ENCODE measurements around the gene DISC1. TPM values are rescaled to one million over a fixed set of nuclear protein-coding genes. Genes with fewer than 3 reads are reported as not detected.
"Not testable (repeated sequence)": the region's sequence is repeated elsewhere in the genome, so short reads cannot be mapped to it uniquely, and the experiment has no call there.

DISC1 gene
- total RNA-seq, 2 donors from 2014 or later = 8.0 to 9.4 TPM

- H3K9ac ChIP-seq (ENCODE audit: extremely low read depth, low read length, poor library complexity, severe bottlenecking) = no peak overlapping the region
- peaks cover 52% of the 10 kb centered on the region for H3K27me3 Mint-ChIP-seq (ENCODE audit: insufficient read depth)
- peaks cover 4% of the 10 kb centered on the region for H3K9me3 ChIP-seq (ENCODE audit: control insufficient read depth, low read length)
- H3K27ac ChIP-seq (ENCODE audit: low read depth, low read length) = no peak overlapping the region
- no peak overlapping the region for H3K27ac Mint-ChIP-seq
- H3K4me1 Mint-ChIP-seq = peaks cover 20% of the 10 kb centered on the region
- H3K36me3 Mint-ChIP-seq (ENCODE audit: low read depth) = peaks cover 3% of the 10 kb centered on the region
- peaks cover 29% of the 10 kb centered on the region for H3K27me3 ChIP-seq (ENCODE audit: control insufficient read depth, insufficient read depth, low read length, poor library complexity, severe bottlenecking)
- WGBS, 2 experiments (ENCODE audit: insufficient coverage in 1 of 2, insufficient read length in 1 of 2) = 94 to 96% methylated on average over 2 to 3 of the region's 3 CpGs
- no peak for TF ChIP-seq CTCF (conservative IDR thresholded peaks at IDR 0.05)
- H3K4me1 ChIP-seq (ENCODE audit: control insufficient read depth, insufficient read depth, low read length) = peaks cover 3% of the 10 kb centered on the region
- no peaks in the 10 kb centered on the region for H3K36me3 ChIP-seq (ENCODE audit: control insufficient read depth, insufficient read depth, low read length)
- peaks cover 16% of the 10 kb centered on the region for H3K9me3 Mint-ChIP-seq
- no peak overlapping the region for H3K4me3 ChIP-seq (ENCODE audit: low read length)
- DNase-seq = no peak
- no peak overlapping the region for H3K4me3 Mint-ChIP-seq
Measured at GRCh38 chr1:231943084-231943483, 316.5 kb downstream of the DISC1 start.

- not testable (repeated sequence) for H3K9ac ChIP-seq (ENCODE audit: extremely low read depth, low read length, poor library complexity, severe bottlenecking); H3K4me1 ChIP-seq (ENCODE audit: control insufficient read depth, insufficient read depth, low read length); H3K9me3 ChIP-seq (ENCODE audit: control insufficient read depth, low read length); H3K36me3 ChIP-seq (ENCODE audit: control insufficient read depth, insufficient read depth, low read length); H3K4me3 ChIP-seq (ENCODE audit: low read length); H3K27ac ChIP-seq (ENCODE audit: low read depth, low read length); H3K27me3 ChIP-seq (ENCODE audit: control insufficient read depth, insufficient read depth, low read length, poor library complexity, severe bottlenecking); H3K36me3 Mint-ChIP-seq (ENCODE audit: low read depth); H3K27ac Mint-ChIP-seq; DNase-seq; H3K4me3 Mint-ChIP-seq
- Mint-ChIP-seq H3K9me3 (peaks cover 24% of the 10 kb centered on the region), H3K27me3 (ENCODE audit: insufficient read depth) (peaks cover 24% of the 10 kb centered on the region), H3K4me1 (peaks cover 21% of the 10 kb centered on the region)
- 95 to 100% methylated on average over 3 to 5 of the region's 5 CpGs for WGBS, 2 experiments (ENCODE audit: insufficient coverage in 1 of 2, insufficient read length in 1 of 2)
Measured at GRCh38 chr1:231948102-231948501, 321.5 kb downstream of the DISC1 start.

GRCh38 chr1:231949277-231950091 is 322.9 kb downstream of the DISC1 start:
- H3K27ac Mint-ChIP-seq = no peak overlapping the region
- 50 to 78% methylated on average over 6 to 8 of the region's 8 CpGs for WGBS, 2 experiments (ENCODE audit: insufficient coverage in 1 of 2, insufficient read length in 1 of 2)
- Histone ChIP-seq H3K4me1 (ENCODE audit: control insufficient read depth, insufficient read depth, low read length) (no peaks in the 10 kb centered on the region), H3K9me3 (ENCODE audit: control insufficient read depth, low read length) (peaks cover 9% of the 10 kb centered on the region), H3K27me3 (ENCODE audit: control insufficient read depth, insufficient read depth, low read length, poor library complexity, severe bottlenecking) (no peaks in the 10 kb centered on the region), H3K9ac (ENCODE audit: extremely low read depth, low read length, poor library complexity, severe bottlenecking) (no peak overlapping the region), H3K4me3 (ENCODE audit: low read length) (no peak overlapping the region), H3K36me3 (ENCODE audit: control insufficient read depth, insufficient read depth, low read length) (no peaks in the 10 kb centered on the region), H3K27ac (ENCODE audit: low read depth, low read length) (no peak overlapping the region)
- H3K4me3 Mint-ChIP-seq = no peak overlapping the region
- peak; percentile 76 for DNase-seq
- H3K27me3 Mint-ChIP-seq (ENCODE audit: insufficient read depth) = peaks cover 20% of the 10 kb centered on the region
- peaks cover 16% of the 10 kb centered on the region for H3K4me1 Mint-ChIP-seq
- peaks cover 24% of the 10 kb centered on the region for H3K9me3 Mint-ChIP-seq
- TF ChIP-seq CTCF (conservative IDR thresholded peaks at IDR 0.05) = peak; percentile 59
- H3K36me3 Mint-ChIP-seq (ENCODE audit: low read depth) = peaks cover 3% of the 10 kb centered on the region
